NCI-H748 (cell line): ENCODE data around the gene EPN2.
"Not testable (repeated sequence)": the region's sequence is repeated elsewhere in the genome, so short reads cannot be mapped to it uniquely, and the experiment has no call there.

Experiments
- DNase-seq: peaks from one replicate; lab custom pipeline; 2025; ENCODE audit not compliant: unreplicated experiment; lab: John Stamatoyannopoulos, UW

EPN2 gene

GRCh38 chr17:19264681-19265080 is 27.5 kb downstream of the EPN2 start:
- no peak for DNase-seq

GRCh38 chr17:19265755-19266154 is 28.6 kb downstream of the EPN2 start:
- no peak for DNase-seq

- DNase-seq = no peak
These were observed 31.4 kb downstream of the EPN2 start for GRCh38 chr17:19268611-19269010.

GRCh38 chr17:19269106-19269505 is 31.9 kb downstream of the EPN2 start:
- no peak for DNase-seq

- no peak for DNase-seq
These were observed 32.5 kb downstream of the EPN2 start for GRCh38 chr17:19269641-19270040.

- DNase-seq = no peak
These were observed 33.2 kb downstream of the EPN2 start for GRCh38 chr17:19270347-19270703.

GRCh38 chr17:19270704-19271611 is 33.8 kb downstream of the EPN2 start:
- peak; percentile 34 for DNase-seq

- no peak for DNase-seq
These were observed 34.7 kb downstream of the EPN2 start for GRCh38 chr17:19271780-19272357.

- no peak for DNase-seq
These were observed 36.6 kb downstream of the EPN2 start for GRCh38 chr17:19273731-19274130.

GRCh38 chr17:19274893-19275292 is 37.7 kb downstream of the EPN2 start:
- no peak for DNase-seq

GRCh38 chr17:19275457-19276127 is 38.4 kb downstream of the EPN2 start:
- no peak for DNase-seq

- not testable (repeated sequence) for DNase-seq
These were observed 41.1 kb downstream of the EPN2 start for GRCh38 chr17:19278284-19278683.

- no peak for DNase-seq
These were observed 41.6 kb downstream of the EPN2 start for GRCh38 chr17:19278729-19279128.

- DNase-seq = no peak
These were observed 44.0 kb downstream of the EPN2 start for GRCh38 chr17:19281161-19281560.

GRCh38 chr17:19284005-19284959 is 47.1 kb downstream of the EPN2 start:
- DNase-seq = no peak

- DNase-seq = no peak
These were observed 48.2 kb downstream of the EPN2 start for GRCh38 chr17:19285213-19285900.

- DNase-seq = no peak
These were observed 49.7 kb downstream of the EPN2 start for GRCh38 chr17:19286751-19287341.

- no peak for DNase-seq
These were observed 50.5 kb downstream of the EPN2 start for GRCh38 chr17:19287651-19288050.

GRCh38 chr17:19288453-19288852 is 51.3 kb downstream of the EPN2 start:
- DNase-seq = no peak
